ENCODE measurements around the gene SYNCRIP.
"Not testable (repeated sequence)": the region's sequence is repeated elsewhere in the genome, so short reads cannot be mapped to it uniquely, and the experiment has no call there.

SYNCRIP gene

DNA sequence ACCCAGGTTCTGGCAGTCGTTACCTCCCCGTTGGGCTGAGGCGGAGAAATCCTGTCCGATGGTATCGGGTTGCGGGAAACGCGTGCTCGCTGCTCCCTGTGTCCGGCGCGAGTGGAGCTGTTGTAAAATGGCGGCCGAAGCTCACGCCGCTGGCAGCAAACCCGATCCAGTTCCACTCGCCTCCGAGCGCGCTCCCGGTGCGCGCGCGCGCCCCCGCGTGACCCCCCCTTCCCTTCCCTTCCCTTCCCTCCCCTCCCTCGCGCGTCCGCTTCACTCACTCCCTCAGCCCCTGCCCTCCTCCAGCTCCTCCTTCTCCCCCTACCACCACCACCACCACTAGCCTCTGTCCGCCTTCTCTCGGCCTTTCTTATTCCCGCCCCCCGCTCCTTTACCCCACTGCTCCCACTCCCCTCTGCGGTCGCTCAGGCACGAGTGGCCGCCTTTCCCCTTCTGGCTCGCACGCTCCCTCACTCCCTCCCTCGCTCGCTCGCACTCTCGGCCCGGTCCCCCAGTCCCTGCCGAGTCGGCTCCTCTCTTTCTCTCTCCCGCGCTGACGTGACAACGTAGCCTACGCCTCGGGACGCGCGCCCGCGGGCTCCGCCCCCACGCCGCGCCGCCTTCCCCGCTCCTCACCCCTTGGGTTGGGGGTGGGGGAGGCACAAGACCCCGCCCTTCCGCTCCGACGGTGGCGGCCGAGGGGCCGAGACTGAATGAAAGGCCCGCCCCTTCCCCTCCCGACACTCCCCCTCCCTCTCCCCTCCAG, at the start of gene SYNCRIP:
SYNCRIP (minus strand) TSS at position 113 of the 763 bp plus-strand sequence. CDS start 1,447 bp downstream, outside the sequence.
- DNase-seq = peak; percentile 90

DNA sequence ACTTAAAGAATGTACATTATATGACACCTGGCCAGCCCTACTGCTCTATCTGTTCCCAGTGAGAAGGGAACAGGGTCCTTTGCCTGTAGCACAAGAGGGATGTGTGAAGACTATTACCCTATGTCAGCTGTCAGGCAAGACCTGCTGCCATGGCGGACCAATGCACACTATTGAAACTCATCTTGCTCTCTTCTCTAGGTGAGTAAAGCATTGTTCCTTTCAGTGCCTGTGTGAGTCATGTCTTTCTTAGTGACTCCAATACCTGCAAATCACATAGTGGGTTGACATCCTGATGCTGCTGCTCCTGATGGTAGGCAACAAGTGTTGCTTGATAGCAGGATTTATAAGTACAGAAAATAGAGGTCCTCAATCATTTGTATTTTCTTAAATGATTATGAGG, 48.8 kb upstream of the SYNCRIP start:
- no peak for DNase-seq

DNA sequence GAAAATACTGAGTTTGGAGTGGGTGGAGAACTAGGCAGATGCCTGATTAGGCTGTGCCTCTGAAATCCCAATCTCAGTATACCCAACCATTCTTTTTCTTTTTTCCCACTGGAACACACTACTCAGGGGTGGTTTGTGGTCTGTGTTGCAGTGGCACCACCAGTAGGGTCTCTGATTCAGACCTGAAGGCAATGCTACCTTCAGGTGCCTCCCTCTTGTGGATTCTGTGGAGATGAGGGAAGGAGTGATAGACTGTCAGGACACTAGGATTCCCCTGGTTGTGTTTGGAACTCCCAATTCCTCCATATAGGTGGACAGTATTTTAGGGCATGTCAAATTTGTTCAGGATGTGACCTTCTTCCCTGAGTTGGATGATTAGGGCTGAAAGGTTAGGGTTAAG, 47.4 kb upstream of the SYNCRIP start:
- no peak for DNase-seq

GRCh38 chr6:85685713-85686112, 43.0 kb upstream of the SYNCRIP start:
- DNase-seq = no peak

DNA sequence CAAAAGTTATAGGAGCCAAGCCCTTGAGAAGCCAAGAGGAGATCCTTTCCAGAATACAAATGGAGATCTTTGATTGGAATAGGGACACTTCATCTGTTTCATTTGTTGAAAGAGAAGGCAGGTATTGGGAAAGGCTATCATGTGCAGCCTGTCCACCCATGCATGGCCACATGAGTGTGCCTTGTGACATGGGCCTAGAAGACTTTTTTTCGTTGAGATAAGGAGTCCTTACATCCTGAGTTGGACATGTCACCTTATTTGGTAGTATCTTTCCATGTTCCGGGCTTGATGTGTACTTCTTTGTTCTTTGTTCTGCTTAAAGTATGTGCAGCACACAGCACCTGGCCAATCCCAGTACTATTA, 42.1 kb upstream of the SYNCRIP start:
- no peak for DNase-seq

GRCh38 chr6:85684133-85684808, 41.6 kb upstream of the SYNCRIP start:
- DNase-seq = no peak

- DNase-seq = not testable (repeated sequence)
These were observed 39.2 kb upstream of the SYNCRIP start for GRCh38 chr6:85681899-85682298.

DNA sequence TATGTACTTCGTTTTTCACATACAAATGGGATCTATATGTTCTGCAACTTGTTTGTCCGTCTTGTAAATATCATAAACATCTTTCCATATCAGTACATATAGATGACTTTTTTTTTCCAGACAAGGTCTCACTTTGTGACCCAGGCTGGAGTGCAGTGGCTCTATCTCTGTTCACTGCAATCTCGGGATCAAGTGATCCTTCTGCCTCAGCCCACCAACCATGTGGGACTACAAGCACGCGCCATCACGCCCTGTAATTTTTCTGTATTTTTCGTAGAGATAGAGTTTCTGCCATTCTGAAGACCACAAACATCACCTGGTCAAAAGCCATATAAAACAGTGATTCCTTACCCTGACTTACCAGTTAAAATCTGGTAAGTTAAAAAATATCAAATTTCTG, 37.7 kb upstream of the SYNCRIP start:
- DNase-seq = no peak

GRCh38 chr6:85679445-85680123, 36.9 kb upstream of the SYNCRIP start:
- DNase-seq = no peak

DNA sequence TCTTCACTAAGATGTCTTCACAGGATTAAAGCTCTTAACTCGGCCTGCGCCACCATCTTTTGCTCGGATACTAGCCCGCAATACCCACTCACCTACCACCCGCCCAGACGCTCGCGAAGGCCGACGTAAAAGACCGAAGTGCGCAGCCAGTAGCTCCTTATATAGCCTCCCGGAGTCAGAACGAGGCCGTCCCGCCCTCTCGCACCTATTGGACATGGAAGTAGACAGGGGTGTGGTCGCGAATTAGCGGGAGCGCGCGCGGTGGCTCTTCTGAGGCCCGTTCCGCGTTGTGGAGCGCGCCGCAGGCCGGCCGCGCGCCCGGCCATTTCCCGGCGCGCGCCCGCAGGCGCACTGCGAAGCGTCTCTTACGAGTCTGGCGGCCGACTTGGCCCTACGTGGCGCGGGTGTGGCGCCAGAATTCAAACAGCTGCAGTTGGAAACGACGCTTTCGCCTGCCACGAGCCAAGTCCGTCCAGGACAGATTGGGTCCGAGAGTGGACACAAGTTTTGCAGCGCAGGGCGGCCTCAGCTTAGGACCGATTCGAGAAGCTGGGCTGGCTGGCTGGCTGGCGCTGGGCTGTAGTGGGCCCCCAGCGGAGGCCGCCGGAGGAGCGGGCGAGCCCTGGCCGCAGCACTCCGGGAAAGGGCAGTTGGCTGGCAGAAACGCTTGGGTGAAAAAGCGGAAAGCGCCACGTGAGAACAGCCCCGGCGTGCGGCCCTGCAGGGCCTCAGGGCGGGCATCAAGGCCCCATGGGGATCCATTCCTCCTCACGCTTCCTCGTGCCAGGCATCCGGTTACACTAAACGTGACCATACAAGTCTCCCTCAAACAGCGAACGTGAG, 36.1 kb upstream of the SYNCRIP start:
- peak; percentile 90 for DNase-seq

GRCh38 chr6:85678026-85678601, 35.4 kb upstream of the SYNCRIP start:
- DNase-seq = no peak

DNA sequence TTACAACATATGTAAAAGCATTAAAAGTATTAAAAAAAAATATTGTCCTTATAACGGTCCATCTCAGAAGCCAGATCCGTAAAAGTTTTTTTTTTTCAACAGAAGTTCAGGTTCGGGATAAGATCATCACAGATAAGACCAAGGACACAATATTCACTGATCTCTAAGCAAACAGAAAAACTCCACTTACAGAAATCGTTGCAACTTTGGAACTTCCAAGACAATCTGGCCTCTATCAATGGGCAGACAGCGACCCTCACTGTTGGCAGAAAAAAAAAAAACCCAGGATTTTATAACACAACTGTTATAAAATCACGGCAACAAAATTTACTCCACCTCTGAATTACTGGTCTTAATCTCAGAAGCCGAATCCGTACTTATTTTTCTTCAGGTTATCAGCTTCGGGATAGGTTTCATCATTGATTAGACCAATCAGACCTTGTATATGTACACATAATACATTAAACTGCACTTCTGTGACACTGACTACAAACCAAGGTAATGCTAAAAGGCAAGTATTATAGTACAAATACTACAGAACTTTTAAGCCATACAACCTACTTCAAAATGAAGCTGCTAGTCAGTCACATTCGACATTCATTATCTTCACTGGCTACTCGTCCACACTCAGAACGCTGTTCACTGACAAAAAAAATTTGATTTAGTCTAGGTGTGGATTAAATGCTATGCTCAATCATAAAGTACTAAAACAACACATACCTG, 34.7 kb upstream of the SYNCRIP start:
- no peak for DNase-seq

DNA sequence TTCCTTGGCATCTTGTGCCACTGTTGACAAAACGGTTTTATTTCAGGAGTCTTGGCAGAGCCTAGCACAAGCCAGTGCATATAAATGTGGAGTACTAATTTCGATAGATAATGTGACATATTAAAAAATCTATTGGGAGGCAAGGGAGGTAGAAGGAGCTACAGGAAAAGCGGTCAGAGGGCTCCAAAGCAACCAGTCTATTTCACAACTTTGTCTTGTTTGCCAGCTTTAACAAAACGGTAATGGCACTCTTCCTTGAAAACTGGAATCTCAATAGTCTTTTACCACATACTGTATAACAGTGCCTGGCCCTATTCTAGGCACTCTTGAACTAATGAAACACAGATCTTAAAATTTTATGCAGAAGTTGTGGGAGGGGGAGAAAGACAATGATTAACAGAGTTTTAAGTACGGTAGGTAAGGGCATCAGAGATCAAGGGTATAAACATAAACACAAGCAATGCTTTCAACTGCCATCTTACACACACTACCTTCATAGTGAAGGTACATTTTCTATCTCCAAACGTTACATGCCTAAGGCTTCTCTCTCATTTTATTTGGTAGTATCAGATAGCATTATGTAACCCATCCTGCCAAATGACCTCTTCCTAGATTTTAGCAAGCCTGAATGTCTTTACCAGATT, 33.5 kb upstream of the SYNCRIP start:
- no peak for DNase-seq

- DNase-seq = no peak
These were observed 32.5 kb upstream of the SYNCRIP start for GRCh38 chr6:85675030-85675819.

DNA sequence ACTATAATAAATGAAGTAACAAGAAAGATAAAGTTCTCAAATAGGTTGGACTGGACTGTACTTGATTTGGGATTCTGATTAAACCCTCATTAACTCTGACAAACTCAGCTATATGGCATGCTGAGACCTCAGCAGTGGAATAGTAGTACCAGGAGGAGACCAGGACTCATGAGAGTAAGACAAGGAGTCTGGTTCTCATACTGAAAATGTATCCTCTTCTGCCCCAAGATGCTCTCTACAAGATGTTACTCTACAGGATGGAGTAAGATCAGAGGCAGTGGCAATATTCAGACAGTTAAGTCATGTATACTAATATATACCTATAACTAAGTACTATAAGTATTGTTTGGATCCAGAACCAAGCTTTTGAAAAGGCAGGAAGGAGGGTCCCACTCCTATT, 31.9 kb upstream of the SYNCRIP start:
- DNase-seq = no peak

DNA sequence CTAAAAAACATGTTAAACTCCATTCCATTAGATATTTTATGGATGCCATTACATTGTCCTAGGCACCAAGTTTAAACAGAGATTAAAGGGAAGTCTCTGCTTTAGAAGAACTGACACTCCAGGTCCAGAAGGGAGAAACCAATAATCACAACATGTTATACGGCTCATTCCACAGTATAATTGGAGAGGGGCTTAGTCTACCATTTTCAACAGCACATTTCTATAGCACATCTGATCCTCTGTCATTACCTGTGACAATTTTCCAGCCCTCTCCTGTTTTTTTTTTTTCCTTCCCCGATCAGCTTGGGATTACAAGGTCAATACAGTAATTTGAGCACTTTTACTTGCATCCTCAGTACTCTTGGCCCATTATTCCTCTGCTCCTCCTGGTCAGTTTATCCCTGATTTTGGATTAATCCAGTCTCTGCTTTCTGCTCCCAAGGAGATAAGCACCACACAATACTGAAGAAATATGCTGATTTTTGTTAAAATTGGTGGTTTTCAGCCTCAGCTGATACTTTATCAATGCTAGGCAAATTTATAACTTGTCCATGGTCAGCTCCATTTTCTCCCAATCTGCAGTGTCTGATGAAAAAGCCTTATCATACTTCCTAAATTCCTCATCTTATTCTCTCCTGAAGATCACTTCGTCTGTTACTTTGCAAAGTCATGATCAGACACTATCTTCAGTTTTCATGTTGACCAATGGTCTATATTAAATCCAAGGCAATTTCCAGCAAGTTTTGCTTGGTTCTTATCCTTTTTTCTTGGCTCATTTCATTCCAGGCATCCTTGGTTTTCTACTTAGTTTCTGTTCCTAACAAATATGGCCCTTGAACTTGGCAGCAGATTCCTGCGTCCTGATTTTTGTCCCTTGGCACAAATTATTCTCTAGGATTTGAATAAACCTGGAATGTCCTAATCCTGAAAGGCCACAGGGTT, 30.8 kb upstream of the SYNCRIP start:
- DNase-seq = no peak

- DNase-seq = no peak
These were observed 29.9 kb upstream of the SYNCRIP start for GRCh38 chr6:85672623-85673022.

GRCh38 chr6:85672050-85672449, 29.4 kb upstream of the SYNCRIP start:
- DNase-seq = no peak

- DNase-seq = no peak
These were observed 27.9 kb upstream of the SYNCRIP start for GRCh38 chr6:85670573-85670972.

All from NCI-H1417 treated with DMSO at 0.1 percent for 48 hours (cell line).